ENCODE data around the gene NSUN2.
"Not testable (repeated sequence)": the region's sequence is repeated elsewhere in the genome, so short reads cannot be mapped to it uniquely, and the experiment has no call there.

The NSUN2 gene

GRCh38 chr5:6581559-6582426, 51.1 kb downstream of the NSUN2 start:
- no peak for DNase-seq

GRCh38 chr5:6581090-6581489, 51.8 kb downstream of the NSUN2 start:
- no peak for DNase-seq

GRCh38 chr5:6579535-6579934, 53.3 kb downstream of the NSUN2 start:
- no peak for DNase-seq

- no peak for DNase-seq
These were observed 54.0 kb downstream of the NSUN2 start for GRCh38 chr5:6578676-6579343.

- DNase-seq, result peak; percentile 4
These were observed 55.9 kb downstream of the NSUN2 start for GRCh38 chr5:6576861-6577501.

GRCh38 chr5:6574537-6575245, 58.2 kb downstream of the NSUN2 start:
- no peak for DNase-seq

DNA sequence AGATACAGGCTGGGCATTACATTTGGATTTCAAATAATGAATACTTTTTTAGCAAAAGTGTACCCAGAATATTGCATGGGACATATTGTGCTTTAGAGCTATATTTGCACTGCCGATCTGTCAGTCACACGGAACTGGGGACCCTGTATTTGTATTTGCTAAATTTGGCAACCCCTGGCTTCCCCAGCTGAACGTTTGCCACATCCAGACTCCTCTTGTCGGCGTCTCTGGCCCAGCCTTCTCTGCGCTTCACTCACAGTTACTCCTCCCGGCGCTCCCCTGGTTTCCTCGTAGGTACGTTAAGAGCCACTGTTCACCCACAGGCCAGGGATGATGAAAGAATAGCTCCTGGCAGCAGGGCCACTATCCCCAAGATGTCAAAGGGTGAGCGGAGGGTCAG, 58.7 kb downstream of the NSUN2 start:
- DNase-seq, result no peak

DNA sequence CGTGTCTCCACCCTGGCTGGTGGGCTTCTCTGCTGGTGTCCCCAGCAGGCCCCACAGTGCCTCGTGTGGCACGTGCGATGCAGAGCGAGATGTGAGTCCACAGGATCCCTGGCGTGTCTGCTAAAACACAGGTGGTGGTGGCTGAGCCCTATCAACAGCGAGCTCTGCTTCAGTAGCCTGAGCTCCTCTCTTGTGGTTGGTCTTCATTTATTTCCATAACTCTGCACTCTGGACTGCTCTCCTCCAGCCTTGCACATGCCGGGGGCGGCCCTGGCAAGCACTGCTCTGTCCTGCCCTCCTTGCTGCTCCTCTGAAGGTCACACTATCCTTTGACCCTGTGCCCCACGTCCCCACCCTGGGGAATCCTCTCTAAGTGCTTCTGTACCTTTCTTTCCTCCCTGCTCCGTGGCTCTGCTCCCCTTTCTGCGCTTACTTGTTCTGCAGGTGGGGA, 59.2 kb downstream of the NSUN2 start:
- no peak for DNase-seq

GRCh38 chr5:6572825-6573380, 59.9 kb downstream of the NSUN2 start:
- DNase-seq, result no peak

GRCh38 chr5:6572086-6572824, 60.6 kb downstream of the NSUN2 start:
- no peak for DNase-seq

DNA sequence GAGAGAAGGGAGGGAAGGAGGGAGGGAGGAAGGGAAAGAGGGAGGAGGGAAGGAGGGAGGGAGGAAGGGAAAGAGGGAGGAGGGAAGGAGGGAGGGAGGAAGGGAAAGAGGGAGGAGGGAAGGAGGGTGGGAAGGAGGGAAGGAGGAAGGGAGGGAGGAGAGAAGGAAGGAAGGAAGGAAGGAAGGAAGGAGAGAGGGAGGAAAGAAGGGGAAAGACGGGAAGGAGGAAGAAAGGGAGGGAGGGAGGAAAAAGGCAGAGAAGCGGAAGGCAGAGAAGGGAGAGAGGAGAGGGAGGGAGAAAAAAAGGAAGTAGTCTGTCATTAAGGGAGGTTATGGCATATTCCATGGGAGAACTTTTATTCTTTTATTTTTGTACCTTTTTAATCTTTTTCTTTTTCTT, 61.2 kb downstream of the NSUN2 start:
- not testable (repeated sequence) for DNase-seq

DNA sequence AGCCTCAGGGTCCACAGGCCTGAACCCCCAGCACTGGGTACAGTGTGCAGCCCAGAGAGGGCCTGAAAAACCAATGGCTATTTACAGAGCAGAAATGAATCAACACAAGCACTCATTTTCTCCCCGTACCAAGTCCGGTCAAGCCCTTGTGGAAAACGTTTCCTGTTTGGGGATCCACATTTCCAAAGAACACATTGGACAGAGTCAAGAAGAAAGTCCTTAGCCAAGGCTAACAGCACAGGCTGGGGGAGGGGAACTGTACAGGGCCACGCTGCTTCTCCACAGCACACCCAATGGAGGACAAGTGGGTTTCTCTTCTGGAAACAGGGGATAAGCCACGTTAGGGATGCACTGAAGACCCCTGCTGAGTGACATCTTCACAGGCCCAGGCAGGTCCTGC, 62.3 kb downstream of the NSUN2 start:
- no peak for DNase-seq

- no peak for DNase-seq
These were observed 64.0 kb downstream of the NSUN2 start for GRCh38 chr5:6568889-6569288.

DNA sequence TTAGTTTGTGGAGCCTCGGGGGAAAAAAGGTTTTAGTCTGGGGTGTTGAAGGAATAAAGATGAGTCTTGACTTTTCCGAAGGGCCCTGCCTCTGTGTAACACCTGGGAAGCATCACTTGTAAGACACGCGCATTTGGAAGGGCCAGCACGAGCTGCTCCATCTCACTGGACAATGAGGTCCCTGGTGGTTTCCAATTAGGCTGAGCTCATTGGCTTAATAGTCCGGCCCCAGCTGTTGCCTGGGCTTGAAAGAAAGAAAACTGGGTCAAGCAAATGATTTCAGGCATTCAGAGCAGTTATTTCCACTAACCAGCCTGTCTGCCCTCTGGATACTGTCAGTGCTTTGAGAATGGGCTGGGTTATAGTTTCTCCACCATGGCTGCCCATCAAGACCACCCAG, 64.5 kb downstream of the NSUN2 start:
- DNase-seq, result no peak

DNA sequence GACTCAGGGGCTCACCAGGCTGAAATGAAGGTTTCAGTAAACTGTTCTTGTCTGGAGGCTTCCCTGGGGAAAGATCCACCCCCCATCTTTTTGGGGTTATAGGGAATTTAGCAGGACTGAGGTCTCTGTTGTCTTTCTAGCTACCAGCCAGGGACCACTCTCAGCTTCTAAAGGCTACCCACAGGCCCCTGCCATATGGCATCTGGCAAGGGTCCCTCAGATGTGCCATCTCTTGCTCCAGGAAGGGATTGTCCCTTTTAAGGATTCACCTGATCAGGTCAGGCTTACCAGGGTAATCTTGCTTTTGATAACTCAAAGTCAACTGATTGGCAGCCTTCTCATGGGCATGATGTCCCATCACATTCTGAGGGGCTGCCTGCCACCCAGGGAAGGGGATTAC, 65.0 kb downstream of the NSUN2 start:
- DNase-seq, result no peak

DNA sequence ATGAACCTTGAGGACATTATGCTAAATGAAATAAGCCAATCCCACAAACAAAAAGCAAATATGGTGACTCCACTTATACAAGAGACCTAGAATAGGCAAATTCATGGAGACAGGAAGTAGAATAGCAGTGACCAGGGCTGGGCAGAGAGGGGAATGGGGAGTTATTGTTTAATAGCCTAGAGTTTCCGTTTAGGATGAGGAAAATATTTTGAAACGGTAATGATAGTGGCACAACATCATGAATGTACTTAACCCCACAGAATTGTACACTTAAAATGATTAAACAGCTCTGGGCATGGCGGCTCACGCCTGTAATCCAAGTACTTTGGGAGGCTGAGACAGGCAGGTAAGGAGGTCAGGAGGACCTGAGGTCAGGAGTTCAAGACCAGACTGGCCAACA, 65.8 kb downstream of the NSUN2 start:
- DNase-seq, result no peak

GRCh38 chr5:6565492-6565891, 67.4 kb downstream of the NSUN2 start:
- DNase-seq, result no peak

- DNase-seq, result no peak
These were observed 74.9 kb downstream of the NSUN2 start for GRCh38 chr5:6557807-6558575.

- DNase-seq, result no peak
These were observed 76.1 kb downstream of the NSUN2 start for GRCh38 chr5:6556802-6557102.

- no peak for DNase-seq
These were observed 76.6 kb downstream of the NSUN2 start for GRCh38 chr5:6556089-6556801.

DNA sequence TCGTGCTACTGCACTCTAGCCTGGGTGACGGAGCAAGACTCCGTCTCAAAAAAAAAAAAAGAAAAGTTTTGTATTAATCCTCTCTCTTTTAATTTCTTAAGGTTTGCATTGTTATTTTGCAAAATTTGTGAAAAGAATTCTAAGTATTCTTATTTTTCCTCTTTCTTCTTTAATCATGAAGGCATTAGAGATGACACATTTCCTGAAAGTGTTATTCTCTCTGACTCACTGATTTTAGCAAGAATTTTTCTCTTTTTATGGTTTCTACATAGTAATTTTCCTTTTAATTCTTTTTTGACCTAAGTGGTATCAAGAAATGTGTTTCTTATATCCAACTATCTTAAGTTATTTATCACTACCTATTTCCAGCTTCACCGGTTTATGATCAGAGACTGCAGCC, 78.0 kb downstream of the NSUN2 start:
- no peak for DNase-seq

Measured in CD4-positive, alpha-beta T cell treated with Interleukin-17A for 1 hour (primary cell).